ENCODE data around the gene HES1.

Gene HES1

DNA sequence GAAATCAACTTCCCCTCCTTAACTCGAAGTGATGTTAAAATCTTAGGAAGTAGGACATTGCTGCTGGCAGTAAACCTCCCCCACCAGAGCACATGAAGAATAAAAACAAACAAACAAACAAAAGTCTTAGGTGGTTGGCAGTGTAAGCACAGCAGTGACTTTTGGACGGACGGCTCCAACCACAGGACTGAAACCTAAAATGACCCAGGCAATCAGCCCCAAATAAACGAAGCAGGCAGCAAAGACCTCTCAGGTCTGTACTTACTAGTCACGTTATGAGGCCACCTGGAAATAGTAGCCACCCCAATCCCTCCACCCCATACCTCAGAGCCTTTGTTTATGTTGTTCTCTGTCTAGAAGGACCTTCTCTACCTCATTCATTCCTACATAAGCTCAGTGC, 33.5 kb upstream of the HES1 start:
- no peak for DNase-seq (ENCODE audit: low read depth, low spot score)

- DNase-seq (ENCODE audit: low read depth, low spot score), result no peak
Measured at GRCh38 chr3:194103505-194103904, 32.4 kb upstream of the HES1 start.

DNA sequence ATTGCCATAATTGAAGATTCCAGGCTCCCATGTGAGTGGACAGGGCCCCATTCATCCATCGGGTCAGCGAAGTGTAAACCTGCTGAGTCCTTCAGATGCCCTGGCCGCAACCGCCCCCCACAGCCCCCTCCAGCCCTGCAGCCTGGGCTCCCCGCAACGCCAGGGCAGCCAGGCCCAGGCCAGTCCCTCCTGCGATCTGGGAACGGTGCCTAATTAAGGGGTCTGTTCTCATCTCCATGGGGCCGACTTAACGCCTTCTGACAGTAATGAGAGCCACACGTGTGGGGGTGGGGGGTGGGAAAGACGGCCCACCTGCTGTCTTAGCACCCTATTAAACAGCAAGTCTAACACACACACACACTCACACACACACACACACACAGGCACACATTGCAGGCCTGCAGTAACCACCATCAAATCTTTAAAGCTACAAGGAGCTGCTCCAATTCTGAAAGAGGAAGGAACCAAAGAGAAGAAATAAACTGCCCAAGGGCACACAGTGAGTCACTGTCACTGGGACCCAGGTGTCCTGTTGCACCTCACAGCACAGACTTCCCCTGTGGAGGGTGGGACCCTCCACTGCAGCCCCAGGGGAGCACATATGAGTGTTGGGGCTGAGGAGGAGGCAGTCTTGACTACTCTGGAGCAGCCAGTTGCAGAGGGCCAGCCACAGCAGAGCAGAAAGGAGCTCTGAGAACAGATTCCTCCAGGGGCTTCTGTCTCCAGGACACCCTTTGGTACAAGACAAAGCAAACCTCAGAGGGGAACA, 31.8 kb upstream of the HES1 start:
- no peak for DNase-seq (ENCODE audit: low read depth, low spot score)

- no peak for DNase-seq (ENCODE audit: low read depth, low spot score)
Measured at GRCh38 chr3:194105292-194105691, 30.7 kb upstream of the HES1 start.

- DNase-seq (ENCODE audit: low read depth, low spot score), result no peak
Measured at GRCh38 chr3:194107107-194107506, 28.8 kb upstream of the HES1 start.

DNA sequence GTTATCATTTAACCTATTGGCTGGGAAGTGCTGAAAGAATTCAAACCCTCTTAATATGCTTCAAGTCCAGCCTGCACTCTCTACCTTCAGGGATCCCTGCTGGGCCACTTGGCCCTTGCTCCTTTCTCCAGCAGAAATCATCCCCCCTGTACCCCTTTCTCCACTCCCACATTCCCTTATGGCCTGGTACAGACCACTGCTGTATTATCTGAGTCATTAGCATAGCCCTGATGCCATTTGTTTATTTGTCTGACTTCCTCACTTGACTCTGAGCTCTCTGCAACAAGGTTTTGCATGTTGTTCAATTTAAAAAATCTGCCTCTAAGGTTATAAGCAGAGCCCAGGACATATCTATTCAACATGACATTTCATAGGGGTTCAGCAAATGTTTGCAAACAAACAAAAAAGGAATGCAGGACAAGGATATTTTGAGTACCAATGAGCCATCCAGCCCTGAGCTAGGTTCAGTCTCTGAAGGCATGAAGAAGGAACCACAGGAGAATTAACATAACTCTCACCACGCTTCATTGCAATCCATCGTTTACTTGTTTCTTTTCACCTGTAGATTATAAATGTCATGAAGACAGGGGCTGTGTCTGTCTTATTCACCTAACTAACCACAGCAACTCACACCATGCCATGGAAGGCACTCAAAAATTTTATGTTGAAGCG, 26.6 kb upstream of the HES1 start:
- no peak for DNase-seq (ENCODE audit: low read depth, low spot score)

GRCh38 chr3:194110483-194110882, 25.5 kb upstream of the HES1 start:
- DNase-seq (ENCODE audit: low read depth, low spot score), result no peak

GRCh38 chr3:194111336-194111735, 24.6 kb upstream of the HES1 start:
- DNase-seq (ENCODE audit: low read depth, low spot score), result no peak

DNA sequence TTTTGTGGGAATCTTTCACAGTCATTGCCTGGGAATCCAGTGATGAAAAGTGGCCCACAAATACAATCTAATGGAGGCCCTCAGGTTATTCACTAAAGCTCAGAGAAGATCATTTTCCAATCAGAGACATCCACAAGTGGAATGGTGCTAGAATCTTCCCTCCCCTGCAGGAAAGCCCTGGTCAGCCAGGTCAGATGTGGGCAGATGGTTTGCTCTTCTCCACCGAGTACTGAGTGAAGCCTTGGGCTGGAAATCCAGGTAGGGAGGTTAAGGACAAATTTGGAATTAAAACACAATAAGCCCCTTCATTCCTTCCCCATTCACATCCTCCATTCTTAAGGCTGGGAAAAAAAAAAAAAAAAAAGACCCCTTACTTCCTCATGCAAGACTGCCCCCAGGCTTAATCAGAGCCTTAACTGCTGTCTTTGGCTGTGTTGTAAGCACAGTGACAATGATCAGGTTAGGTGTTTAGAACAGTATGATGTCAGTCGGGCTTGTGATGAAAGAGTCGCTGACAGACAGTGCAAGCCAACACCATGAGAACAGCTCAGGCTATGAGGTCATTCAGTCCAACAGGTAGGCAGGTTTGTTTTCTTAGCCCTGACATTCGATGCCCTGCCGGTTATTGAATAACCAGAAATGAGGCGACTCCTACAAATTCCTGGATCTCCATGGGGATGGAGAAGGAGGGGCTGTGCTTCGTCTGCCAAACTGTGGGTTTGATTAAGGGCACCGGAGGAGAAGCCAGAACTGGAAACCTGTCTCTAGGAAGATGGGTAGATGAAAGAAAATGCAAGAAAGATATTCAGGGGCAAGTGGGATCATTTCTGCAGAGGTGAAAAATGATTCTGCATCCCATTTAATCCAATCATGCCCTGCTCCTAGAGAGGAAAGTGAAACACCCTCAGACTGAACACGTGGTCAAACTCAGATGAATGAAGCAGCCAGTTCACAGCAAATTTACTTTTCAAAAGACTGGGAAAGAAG, 23.5 kb upstream of the HES1 start:
- DNase-seq (ENCODE audit: low read depth, low spot score), result no peak

- no peak for DNase-seq (ENCODE audit: low read depth, low spot score)
Measured at GRCh38 chr3:194114123-194114522, 21.8 kb upstream of the HES1 start.

DNA sequence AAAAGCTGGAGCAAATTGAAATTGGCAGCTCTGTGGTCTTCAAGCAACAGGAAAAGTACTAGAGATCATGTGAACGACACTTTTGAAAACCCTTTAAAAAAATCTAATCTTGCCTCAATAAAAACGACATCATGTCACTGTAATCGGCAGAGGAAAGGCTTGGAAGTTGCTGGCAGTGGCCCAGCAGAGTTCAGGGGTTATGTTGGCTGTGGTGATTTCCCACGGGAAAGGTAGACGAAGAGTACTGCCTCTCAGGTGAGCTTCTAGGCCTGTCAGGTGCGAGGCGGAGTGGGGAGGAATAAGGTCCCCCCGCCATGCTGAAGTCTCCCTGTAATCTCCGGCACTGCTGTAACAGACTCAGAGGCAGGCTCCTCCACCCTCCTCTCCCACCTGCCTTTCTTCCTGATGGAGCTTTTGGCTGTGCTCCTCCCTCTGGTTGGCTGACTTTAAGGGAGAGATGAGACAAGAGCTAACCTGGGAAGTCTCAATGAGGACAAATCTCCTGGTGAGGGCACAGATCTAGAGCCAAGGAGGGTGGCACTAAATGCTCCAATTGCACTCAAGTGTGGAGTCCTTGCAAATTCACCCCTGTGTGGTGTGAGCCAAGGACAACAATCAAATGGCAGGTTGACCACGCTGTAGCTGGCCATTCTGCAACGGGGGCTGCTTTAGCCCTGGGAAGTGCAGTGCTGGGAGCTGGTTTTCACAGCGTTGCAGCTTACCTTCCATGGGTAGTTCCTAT, 18.7 kb upstream of the HES1 start:
- no peak for DNase-seq (ENCODE audit: low read depth, low spot score)

- no peak for DNase-seq (ENCODE audit: low read depth, low spot score)
Measured at GRCh38 chr3:194118920-194119319, 17.0 kb upstream of the HES1 start.

DNA sequence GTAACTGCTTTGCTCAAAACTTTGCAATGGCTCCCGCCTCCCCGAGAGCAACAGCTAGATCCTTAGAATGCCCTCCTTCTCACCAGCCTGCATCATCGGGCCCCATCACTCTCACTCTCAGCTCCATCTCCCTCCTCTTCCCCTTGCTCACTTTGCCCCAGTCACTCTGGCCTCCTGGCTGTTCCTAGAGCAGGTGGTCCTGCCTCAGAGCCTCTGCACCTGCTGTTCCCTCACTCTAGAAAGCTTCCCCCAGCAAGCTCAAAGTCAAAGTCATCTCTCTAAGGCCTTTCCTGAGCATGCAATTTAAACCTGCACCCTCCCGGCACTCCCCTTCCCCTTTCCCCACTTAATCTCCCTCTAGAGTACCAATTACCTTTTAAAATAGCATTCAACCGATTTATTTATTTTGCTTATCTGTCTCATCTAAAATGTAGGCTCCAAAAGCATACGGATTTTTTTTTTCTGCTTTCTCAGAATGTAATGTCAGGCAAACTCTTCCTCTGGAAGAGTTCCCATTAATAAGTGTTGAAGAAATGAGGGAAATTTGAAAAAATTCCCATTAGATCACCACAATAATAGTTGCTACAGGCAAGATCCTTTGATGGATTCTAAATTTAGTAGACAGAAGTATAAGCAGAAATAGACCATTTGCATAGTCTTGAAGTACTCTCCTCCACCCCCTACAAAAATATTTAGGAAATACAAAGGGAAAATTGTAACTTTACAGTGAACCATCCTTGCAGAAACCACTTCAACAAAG, 15.9 kb upstream of the HES1 start:
- DNase-seq (ENCODE audit: low read depth, low spot score), result no peak

GRCh38 chr3:194120789-194121770, 14.9 kb upstream of the HES1 start:
- DNase-seq (ENCODE audit: low read depth, low spot score), result no peak

DNA sequence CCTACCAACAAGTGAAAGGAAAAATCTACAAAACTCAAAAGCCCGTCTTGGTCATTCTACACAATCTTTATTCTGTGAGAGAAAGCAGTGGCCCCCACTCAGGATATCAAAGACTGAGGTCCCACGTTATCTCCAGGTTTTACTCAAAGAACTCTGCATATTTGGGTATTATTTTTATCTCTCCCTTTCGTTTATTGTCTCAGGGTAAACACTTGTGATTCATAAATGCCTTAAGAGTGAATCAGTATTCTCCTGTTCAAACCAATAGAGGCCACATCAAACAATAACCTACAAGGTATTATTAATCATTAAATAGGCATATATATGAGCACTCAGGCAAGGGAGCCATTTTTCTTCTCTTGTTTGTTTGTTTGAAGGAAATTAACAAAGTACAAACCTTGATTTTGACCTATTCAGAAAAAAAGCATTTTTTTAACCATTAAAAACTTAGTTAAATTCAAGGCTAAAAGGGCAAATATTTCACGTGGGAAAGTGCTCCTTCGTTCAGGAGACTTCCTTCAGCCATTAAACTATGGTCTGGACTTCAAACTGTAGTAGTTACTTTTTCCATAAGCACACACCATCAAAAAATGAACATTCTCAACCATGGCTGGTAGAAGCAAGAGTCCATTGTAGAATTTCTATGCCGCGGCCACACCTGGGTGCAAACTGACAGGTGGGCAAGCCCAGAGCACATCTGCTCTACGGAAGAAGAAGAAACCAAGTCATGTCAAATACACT, 13.9 kb upstream of the HES1 start:
- no peak for DNase-seq (ENCODE audit: low read depth, low spot score)

DNA sequence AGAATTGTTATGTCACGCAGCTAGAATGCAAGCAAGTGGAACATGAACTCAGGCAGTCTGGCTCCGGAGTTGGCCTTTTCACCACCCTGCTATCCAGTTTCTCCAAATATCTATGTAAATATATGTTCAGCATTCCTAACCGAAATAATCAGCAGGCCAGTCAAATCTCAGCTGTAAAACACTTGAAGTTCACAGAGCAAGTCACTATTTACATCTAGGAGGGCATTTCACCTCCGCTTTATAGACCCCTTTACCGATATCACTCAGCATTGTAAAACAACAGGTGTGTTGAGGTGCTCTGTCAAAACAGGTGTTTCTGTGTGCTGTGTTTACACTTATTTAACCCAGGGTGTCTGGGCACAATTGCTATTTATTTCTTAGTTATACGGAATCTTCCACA, 12.2 kb upstream of the HES1 start:
- DNase-seq (ENCODE audit: low read depth, low spot score), result no peak

GRCh38 chr3:194124193-194124592, 11.8 kb upstream of the HES1 start:
- DNase-seq (ENCODE audit: low read depth, low spot score), result no peak

GRCh38 chr3:194125442-194125841, 10.5 kb upstream of the HES1 start:
- DNase-seq (ENCODE audit: low read depth, low spot score), result no peak

GRCh38 chr3:194126790-194127189, 9.2 kb upstream of the HES1 start:
- DNase-seq (ENCODE audit: low read depth, low spot score), result no peak
